Stimulated activated CD8-positive, alpha-beta memory T cell treated with anti-CD3 and anti-CD28 coated beads, Interleukin-15, amount 100 ng/mL, for 24 hours (primary cell): ENCODE measurements around the gene METTL13.
A peak's percentile ranks its signal among the peaks of the same experiment; 100 is the strongest.

Source experiments
- DNase-seq: peaks from one replicate; pipeline ENCODE4 v3.0.0-alpha.2; 2020; ENCODE audit warnings: low read depth

Gene METTL13

GRCh38 chr1:171803045-171803444 is 21.6 kb downstream of the METTL13 start:
- DNase-seq = no peak

GRCh38 chr1:171803461-171804022 is 22.1 kb downstream of the METTL13 start:
- DNase-seq = no peak

DNA sequence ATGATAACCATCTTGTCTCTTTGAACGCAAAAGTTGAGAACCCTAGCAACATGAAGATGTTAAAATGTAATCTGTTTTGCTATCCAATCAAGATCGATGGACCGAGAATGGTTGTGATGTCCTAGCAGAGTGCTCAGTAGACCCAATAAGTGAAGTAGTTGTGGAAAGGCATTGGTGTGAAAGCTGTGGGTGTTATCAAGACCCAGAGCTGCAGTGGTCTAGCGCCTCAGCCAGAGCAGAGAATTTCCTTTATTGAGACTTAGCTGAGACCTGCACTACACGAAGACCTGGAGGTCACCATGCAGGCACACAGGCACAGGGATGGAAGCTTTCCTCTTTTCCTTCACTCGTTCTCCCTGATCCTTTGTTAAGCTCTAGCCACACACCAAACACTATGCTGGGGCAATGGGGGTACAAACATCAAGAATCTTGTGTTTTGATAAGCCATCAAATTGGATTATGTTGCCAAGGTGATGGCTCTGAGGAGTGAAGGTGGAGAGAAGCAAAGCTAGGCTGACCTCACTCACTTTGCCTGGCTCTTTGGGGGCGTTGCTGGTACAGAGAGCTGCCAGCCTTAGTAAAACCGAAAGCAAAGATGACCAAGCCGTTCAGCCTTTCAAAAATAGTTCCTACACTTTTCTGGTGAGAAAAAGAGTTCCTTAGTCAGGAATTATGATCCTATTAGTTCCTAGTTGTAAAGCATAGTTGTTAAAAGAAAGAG is 24.1 kb downstream of the METTL13 start:
- no peak for DNase-seq

GRCh38 chr1:171807556-171807955 is 26.1 kb downstream of the METTL13 start:
- no peak for DNase-seq

DNA sequence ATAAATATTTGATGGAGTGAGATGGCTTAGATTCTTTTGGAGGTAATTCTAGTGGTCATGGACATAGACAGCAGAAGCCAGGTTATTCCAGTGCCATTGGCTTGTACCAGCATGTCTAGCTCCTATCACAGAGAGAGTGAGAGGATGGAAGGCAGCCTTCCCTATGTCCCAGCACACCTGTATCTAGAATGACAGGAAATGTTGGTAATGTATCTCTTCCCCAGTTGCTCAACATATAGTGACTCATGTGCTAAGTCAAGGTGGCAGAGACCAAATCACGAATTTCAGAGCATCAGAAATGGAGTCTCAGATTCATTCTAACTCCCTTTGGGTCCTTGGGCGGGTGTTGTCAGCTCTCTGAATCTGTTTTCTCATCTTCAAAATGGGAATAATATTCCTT is 28.4 kb downstream of the METTL13 start:
- no peak for DNase-seq

DNA sequence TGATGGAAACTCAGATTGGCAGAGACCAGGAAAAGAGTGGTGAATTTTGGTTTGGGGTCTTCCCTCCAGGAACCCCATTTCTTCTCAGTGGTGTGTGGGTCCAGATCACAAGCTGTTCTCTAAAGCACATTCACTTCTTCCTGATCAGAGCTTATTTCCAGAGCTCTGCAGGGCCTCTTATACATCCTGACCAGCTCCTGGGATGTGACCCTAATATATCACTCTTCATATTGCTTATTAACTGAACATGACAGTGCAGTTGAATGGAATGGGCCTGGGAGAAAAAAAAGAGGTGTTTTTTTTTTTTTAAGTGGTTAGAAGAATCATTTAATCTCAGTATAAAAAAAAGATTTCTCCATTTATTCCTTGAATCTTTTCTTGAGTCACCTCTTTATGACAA is 30.2 kb downstream of the METTL13 start:
- DNase-seq = no peak

- no peak for DNase-seq
These were observed 33.2 kb downstream of the METTL13 start for GRCh38 chr1:171814692-171815091.

- DNase-seq = no peak
These were observed 34.9 kb downstream of the METTL13 start for GRCh38 chr1:171816300-171816901.

DNA sequence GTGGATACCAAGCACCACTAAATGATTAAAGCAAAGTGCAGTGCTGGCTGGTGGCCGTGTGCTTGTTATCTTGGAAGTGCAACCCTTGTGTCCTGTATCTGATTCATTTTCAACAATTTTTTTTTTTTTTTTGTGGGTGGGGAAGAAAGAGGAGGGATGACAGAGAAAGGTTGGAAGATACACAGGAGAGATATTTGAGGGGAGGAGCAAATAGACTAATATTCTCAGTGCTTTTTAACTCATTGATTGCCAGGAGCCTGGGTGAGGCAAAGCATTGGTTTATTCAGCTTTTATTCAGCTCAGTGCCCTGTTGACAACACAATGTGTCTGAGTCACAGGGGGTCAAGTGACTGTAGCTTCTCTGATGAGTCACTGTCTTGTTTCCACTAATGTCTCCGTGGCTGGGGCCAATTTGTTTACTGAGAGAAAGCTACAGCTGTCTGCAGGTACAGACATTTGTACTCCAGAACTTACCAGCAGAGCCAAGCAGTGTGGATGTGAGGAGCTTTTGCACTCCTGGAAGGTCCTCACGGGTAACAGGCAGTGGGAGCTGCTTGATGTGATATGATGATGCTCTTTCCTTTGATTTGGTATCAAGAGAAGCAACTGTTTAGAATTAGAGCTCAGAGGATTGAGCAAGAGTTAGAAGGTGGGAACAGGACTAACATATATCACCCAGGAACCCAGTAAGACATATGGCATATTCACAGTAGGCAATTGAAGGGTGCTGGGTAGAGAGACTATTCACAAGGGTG is 36.2 kb downstream of the METTL13 start:
- no peak for DNase-seq

DNA sequence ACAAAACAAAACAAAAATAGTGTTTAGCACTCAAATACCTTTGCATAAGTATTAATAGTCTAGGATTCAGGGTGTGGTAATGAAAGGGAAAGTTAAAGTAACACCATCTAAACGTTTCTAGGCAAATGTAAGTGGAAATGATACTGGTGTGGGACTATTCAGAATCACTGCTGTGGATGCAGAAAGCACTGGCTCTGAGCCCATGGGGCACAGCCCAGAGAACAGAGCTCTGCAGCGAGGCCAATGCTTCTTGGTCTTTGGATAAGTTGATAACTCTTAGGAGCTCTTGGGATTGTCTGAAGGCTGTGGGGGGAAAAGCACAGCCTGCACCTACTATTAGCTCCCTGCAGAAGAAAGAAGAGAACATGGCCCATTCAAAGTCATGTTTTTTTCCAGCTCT is 38.5 kb downstream of the METTL13 start:
- DNase-seq = no peak

DNA sequence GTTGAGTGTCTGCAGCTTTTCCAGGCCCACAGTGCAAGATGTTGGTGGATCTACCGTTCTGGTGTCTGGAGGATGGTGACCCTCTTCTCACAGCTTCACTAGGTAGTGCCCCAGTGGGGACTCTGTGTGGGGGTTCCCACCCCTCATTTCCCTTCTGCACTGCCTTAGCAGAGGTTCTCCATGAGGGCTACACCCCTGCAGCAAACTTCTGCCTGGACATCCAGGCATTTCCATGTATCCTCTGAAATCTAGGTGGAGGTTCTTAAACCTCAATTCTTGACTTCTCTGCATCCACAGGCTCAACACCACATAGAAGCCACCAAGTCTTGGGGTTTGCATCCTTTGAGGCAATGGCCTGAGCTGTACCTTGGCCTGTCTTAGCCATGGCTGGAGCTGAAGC is 45.5 kb downstream of the METTL13 start:
- DNase-seq = no peak

- no peak for DNase-seq
These were observed 47.3 kb downstream of the METTL13 start for GRCh38 chr1:171828794-171829193.

- DNase-seq = no peak
These were observed 51.8 kb downstream of the METTL13 start for GRCh38 chr1:171833091-171833825.

DNA sequence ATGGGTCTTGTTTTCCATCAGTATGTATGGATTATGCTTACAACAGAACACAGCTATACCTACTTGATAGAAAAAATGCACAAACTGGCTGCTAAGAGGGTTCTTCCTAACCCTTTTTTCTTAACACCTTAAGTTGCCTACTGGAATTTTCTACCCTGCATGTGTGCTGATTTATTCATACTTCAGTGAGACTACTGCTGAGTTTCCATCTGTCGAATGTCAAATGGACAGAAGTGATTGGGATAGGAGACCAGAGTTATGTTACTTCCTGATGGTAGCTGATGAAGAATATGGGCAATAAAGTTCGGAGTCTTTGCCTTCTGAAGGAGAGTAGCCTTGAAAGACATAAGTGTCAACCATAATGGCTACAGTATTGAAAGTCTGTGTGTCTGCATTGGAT is 53.4 kb downstream of the METTL13 start:
- no peak for DNase-seq

- no peak for DNase-seq
These were observed 54.4 kb downstream of the METTL13 start for GRCh38 chr1:171835891-171836290.

DNA sequence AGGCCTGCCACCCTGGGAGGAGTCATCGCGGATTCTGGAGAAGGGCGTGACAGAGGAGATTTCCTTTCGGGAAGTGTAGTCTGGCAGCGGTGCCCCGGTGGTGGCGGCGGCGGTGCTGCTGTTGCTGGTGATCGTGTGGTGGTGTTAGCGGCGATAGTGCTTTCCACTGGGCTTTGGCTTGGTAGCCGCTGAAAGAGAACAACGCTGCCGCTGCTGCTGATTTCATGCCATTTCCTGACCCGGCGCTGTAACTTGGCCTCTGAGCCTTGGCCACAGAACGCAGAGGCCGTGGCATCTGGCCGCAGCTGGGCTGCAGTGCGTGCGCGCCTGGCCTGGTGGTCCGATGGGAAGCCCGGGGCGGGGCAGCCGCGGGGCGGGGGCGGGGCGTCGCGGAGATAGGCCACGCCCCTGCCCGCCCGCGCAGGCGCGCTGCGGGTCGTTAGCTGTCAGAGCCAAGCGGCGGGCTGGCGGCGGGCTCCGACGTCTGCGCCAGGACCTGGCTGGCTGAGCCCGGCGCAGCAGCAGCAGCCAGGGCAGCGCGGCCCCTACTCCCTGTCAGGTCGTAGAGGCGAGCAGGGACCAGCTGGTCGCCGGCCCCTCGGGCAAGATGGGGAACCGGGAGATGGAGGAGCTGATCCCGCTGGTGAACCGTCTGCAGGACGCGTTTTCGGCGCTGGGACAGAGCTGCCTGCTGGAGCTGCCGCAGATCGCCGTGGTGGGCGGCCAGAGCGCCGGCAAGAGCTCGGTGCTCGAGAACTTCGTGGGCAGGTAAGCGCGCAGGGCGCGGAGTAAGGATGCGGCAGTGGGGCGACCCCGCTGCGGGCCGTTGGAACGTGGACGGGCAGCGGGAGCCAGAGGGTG is 59.8 kb downstream of the METTL13 start, which contains the start of gene DNM3:
Gene DNM3, plus strand, starts transcription at position 449 of the 861 bp plus-strand sequence. Its CDS starts 159 bp downstream, at position 608.
- DNase-seq = peak; percentile 60

- no peak for DNase-seq
These were observed 60.7 kb downstream of the METTL13 start for GRCh38 chr1:171841931-171842761.

DNA sequence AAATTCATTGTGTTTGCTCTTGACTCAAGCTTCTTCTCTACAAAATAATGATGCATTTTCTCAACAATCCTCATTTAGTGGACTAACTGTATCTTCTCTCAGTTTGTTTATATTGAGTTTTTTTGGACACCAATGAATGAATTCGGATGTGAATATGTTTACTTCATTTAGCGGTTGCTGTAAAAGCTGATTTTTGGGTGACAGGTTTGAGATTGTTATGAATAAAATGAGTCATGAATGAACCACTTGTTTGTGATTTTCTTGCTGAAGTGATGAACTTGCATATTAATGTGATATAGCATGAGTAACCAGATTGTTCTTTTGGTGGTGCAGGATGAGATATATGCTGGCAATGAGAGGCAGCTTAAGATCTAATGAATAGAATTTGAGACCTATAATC is 62.9 kb downstream of the METTL13 start:
- DNase-seq = no peak

- DNase-seq = no peak
These were observed 64.5 kb downstream of the METTL13 start for GRCh38 chr1:171845998-171846397.
